Fibroblast of pulmonary artery (primary cell): Measurements from ENCODE around the gene GSK3A.

Experiments
- DNase-seq: peaks from one replicate; pipeline ENCODE4 v3.0.0-alpha.2; 2010; ENCODE audit warnings: low read depth
- H3K4me3 ChIP-seq: replicated peaks from 2 replicates; pipeline ENCODE4 v1.5.1; 2011; ENCODE audit warnings: low read depth, mild to moderate bottlenecking, control low read depth, low read length, moderate library complexity
- TF ChIP-seq, protein P1 (sequence below): IDR thresholded peaks from 2 replicates; pipeline ENCODE4 v1.5.1; 2011; ENCODE audit warnings: mild to moderate bottlenecking, control low read depth, low read length, inconsistent platforms; ENCODE audit errors: missing control alignments

Gene GSK3A

DNA sequence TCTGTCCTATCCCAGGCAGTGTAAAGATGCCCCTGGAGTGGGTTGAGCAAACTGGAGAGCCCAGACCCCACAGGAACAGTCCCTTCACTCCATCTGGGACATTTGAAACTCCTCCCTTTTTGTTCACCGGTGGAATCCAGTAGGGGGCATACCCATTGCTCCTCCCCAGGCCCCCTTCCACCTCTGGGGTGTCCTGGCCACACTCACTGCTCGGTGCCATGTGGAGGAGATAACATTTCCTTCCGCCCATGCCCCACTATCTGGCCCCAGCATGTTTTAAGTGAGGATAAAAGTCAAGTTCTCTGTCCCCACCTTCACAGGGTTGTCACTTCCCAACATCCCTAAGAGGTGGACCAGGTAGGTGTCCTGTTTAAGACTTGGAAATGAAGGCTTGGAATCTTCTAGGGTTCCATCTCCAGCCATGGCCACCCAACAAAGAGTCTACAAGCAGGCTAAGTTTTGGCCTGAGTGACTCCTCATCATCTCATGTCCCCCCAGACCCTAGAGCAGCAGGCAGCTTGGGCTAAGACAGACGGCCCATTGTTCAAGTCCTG lies 13.0 kb downstream of the GSK3A start:
- no peak overlapping the region for H3K4me3 ChIP-seq
- TF ChIP-seq, protein P1, sequence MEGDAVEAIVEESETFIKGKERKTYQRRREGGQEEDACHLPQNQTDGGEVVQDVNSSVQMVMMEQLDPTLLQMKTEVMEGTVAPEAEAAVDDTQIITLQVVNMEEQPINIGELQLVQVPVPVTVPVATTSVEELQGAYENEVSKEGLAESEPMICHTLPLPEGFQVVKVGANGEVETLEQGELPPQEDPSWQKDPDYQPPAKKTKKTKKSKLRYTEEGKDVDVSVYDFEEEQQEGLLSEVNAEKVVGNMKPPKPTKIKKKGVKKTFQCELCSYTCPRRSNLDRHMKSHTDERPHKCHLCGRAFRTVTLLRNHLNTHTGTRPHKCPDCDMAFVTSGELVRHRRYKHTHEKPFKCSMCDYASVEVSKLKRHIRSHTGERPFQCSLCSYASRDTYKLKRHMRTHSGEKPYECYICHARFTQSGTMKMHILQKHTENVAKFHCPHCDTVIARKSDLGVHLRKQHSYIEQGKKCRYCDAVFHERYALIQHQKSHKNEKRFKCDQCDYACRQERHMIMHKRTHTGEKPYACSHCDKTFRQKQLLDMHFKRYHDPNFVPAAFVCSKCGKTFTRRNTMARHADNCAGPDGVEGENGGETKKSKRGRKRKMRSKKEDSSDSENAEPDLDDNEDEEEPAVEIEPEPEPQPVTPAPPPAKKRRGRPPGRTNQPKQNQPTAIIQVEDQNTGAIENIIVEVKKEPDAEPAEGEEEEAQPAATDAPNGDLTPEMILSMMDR = no peak
- DNase-seq = no peak

DNA sequence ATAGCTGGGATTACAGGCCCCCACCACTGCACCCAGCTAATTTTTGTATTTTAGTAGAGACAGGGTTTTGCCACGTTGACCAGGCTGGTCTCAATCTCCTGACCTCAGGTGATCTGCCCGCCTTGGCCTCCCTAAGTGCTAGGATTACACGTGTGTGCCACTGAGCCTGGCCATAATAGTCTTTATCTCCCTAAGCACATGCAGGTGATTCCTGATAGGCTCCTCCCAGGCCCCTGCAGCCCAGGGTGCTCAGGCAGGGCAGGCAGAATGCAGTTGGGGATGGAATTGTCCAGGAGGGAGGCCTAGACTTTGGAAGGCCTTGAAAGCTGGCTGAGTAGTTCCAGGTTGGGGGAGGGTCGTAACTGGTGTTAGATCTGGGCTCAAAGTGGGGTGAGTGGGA lies 13.8 kb downstream of the GSK3A start:
- no peak for DNase-seq
- H3K4me3 ChIP-seq = no peak overlapping the region
- TF ChIP-seq, protein P1 = no peak

DNA sequence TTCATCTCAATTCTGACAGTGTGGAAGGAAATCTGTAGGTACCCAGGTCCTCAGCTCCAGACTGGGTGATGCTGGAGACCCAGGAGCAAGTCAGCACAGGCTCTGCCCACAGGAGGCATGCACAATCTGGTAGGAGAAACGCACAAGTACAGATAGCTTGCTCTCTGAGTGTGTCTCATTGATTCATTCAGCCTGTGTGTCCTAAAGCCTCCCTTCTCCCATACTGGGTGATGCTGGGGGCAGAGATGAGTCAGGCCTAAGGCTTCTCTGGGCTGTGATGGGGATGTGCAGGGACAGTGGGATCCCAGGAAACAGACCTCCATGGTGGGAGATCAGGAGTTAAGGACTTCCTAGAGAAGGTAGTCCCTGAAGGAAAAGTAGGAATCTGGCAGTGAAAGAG lies 15.5 kb downstream of the GSK3A start:
- DNase-seq = no peak
- TF ChIP-seq, protein P1 = no peak
- H3K4me3 ChIP-seq = no peak overlapping the region

DNA sequence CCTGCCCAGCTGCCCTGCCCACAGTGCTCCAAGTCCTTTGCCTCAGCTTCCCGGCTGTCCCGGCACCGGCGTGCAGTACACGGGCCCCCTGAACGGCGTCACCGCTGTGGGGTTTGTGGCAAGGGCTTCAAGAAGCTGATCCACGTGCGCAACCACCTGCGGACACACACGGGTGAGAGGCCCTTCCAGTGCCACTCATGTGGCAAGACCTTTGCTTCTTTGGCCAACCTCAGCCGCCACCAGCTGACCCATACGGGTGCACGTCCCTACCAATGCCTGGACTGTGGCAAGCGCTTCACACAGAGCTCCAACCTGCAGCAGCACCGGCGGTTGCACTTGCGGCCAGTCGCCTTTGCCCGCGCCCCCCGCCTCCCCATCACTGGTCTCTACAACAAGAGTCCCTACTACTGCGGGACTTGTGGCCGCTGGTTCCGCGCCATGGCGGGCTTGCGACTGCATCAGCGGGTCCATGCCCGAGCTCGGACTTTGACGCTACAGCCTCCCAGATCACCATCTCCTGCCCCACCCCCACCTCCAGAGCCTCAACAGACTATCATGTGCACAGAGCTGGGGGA lies 16.6 kb downstream of the GSK3A start:
- DNase-seq = no peak
- no peak overlapping the region for H3K4me3 ChIP-seq
- TF ChIP-seq, protein P1 = no peak

DNA sequence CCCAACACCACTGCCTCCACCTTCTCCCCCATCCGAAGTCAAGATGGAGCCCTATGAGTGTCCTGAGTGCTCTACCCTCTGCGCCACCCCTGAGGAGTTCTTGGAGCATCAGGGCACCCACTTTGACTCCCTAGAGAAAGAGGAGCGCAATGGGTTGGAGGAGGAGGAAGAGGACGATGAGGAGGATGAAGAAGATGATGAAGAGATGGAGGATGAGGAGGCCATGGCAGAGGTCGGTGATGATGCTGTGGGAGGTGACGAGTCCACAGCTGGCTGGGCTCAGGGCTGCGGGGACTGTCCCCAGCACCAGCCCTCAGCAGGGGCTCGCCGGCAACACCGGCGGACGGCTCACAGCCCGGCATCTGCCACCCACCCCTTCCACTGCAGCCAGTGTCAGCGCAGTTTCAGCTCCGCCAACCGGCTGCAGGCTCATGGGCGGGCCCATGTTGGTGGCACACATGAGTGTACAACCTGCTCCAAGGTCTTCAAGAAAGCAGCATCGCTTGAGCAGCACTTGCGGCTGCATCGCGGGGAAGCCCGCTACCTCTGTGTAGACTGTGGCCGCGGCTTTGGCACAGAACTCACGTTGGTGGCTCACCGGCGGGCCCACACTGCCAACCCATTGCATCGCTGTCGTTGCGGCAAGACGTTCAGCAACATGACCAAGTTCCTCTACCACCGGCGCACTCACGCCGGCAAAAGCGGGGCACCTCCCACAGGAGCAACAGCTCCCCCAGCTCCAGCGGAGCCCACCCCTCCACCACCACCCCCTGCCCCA lies 17.3 kb downstream of the GSK3A start:
- H3K4me3 ChIP-seq = no peak overlapping the region

DNA sequence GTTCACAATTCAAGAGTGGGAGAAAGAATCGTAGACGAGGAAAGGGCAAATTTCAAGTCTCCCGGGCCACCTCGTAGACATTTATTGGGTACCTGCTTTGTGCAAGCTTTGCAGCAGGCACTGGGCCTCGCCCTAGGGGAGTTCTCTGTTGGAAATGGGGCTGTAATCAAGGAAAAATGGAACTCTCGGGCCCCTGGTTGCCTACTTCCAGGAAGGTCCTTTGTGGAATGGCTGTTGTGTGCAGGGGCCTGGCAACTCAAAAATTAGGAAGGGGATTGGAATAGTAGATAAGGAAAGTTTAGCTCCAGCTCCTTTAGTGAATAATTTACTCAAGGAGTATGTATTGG lies 21.7 kb downstream of the GSK3A start:
- H3K4me3 ChIP-seq = peak overlapping the region; percentile 98
- no peak for DNase-seq
- TF ChIP-seq, protein P1 = no peak

More for the DNA sequence above, 17.3 kb downstream of the GSK3A start:
- TF ChIP-seq, protein P1 = no peak
- DNase-seq = no peak
